PC-3 (cell line): ENCODE measurements around the gene RGS3. TPM values are rescaled to one million over a fixed set of nuclear protein-coding genes. Genes with fewer than 3 reads are reported as not detected.

Experiments
- ATAC-seq: fragments of 200-7000 bp; cut with Tn5 transposase; 2 replicates; pipeline ENCODE4 v1.9.1; 2020; ENCODE audit warnings: mild to moderate bottlenecking, moderate library complexity
- BruUV-seq: library from RNA; stranded (reverse); fragments of 400-500 nt; replicated peaks from 2 replicates; lab custom pipeline; 2021; lab: Mats Ljungman, UMichigan
- CTCF ChIA-PET: fragments of 300-600 bp; sonication (Branson Sonifier 250); formaldehyde crosslinking; loops from one replicate; lab custom pipeline; 2022; ENCODE audit warnings: antibody characterized with exemption; lab: Charles Lee
- POLR2A ChIA-PET: fragments of 300-600 bp; sonication (Branson Sonifier 250); formaldehyde crosslinking; loops from one replicate; lab custom pipeline; 2022; ENCODE audit warnings: antibody characterized with exemption; ENCODE audit not compliant: unreplicated experiment; lab: Charles Lee
- DNase-seq: peaks from one replicate; pipeline ENCODE4 v3.0.0-alpha.2; 2015
- H2AFZ ChIP-seq: fragments of 300-600 bp; sonication (generic); 2 replicates; pipeline ENCODE4 v1.6.0; 2016; ENCODE audit warnings: antibody characterized with exemption, low read length
- H3F3A ChIP-seq: fragments of 300-600 bp; sonication (generic); one replicate; pipeline ENCODE4 v1.6.0; 2017; ENCODE audit warnings: antibody characterized with exemption, low read length, control low read depth, mild to moderate bottlenecking; ENCODE audit not compliant: unreplicated experiment
- H3K27ac ChIP-seq: fragments of 300-600 bp; sonication (generic); 2 replicates; pipeline ENCODE4 v1.5.1; 2016; ENCODE audit warnings: mild to moderate bottlenecking, low read length
- H3K27me3 ChIP-seq: fragments of 300-600 bp; sonication (generic); 2 replicates; pipeline ENCODE4 v1.6.1; 2016; ENCODE audit warnings: low read length, mixed read lengths
- H3K36me3 ChIP-seq: fragments of 300-600 bp; sonication (generic); 2 replicates; pipeline ENCODE4 v1.6.1; 2016; ENCODE audit warnings: low read depth, mixed run types, low read length, mixed read lengths
- H3K4me1 ChIP-seq: fragments of 300-600 bp; sonication (generic); 2 replicates; pipeline ENCODE4 v1.5.1; 2016; ENCODE audit warnings: low read length; ENCODE audit not compliant: insufficient read depth
- H3K4me2 ChIP-seq: fragments of 300-600 bp; sonication (generic); 2 replicates; pipeline ENCODE4 v1.6.0; 2016; ENCODE audit warnings: low read length
- H3K4me3 ChIP-seq: fragments of 300-600 bp; sonication (generic); 2 replicates; pipeline ENCODE4 v1.5.1; 2016; ENCODE audit warnings: mild to moderate bottlenecking, low read length, mixed read lengths
- H3K79me2 ChIP-seq: fragments of 300-600 bp; sonication (generic); 2 replicates; pipeline ENCODE4 v1.6.1; 2017; ENCODE audit warnings: low read length, mixed read lengths
- H3K9ac ChIP-seq: fragments of 300-600 bp; sonication (generic); 2 replicates; pipeline ENCODE4 v1.6.0; 2016; ENCODE audit warnings: mild to moderate bottlenecking, low read length
- H3K9me2 ChIP-seq: fragments of 300-600 bp; sonication (generic); replicated peaks from 2 replicates; pipeline ENCODE4 v1.6.1; 2016; ENCODE audit warnings: mixed run types, low read length, mixed read lengths
- H3K9me3 ChIP-seq: fragments of 300-600 bp; sonication (generic); 2 replicates; pipeline ENCODE4 v1.6.1; 2016; ENCODE audit warnings: low read length, mixed read lengths
- H4K20me1 ChIP-seq: fragments of 300-600 bp; sonication (generic); 2 replicates; pipeline ENCODE4 v1.6.1; 2016; ENCODE audit warnings: low read length, mixed read lengths
- EZH2 ChIP-seq: fragments of 300-600 bp; sonication (generic); IDR thresholded peaks from one replicate; pipeline ENCODE4 v1.6.1; 2017; ENCODE audit warnings: antibody characterized with exemption, mild to moderate bottlenecking, low read length; ENCODE audit not compliant: unreplicated experiment
- EZH2phosphoT487 ChIP-seq: fragments of 300-600 bp; sonication (generic); IDR thresholded peaks from 2 replicates; pipeline ENCODE4 v1.6.1; 2018; ENCODE audit warnings: mild to moderate bottlenecking, antibody characterized with exemption, low read length, borderline replicate concordance
- intact Hi-C: fragments of 100-400 bp; cut with micrococcal nuclease; formaldehyde crosslinking; loops from 2 replicates; pipeline ENCODE4 v1.9.0; 2023
- total RNA-seq: library from RNA; depleted of rRNA; stranded (reverse); fragments of >200 nt; gene quantifications from 2 replicates; pipeline ENCODE4 v1.2.3, GENCODE V29; 2014
- TF ChIP-seq, protein P1 (sequence below): fragments of 300-600 bp; sonication (generic); conservative IDR thresholded peaks from 2 replicates; pipeline ENCODE4 v1.5.1; 2017; ENCODE audit warnings: antibody characterized with exemption, low read depth, mild to moderate bottlenecking, low read length

RGS3 gene
- total RNA-seq, 1 experiment from 2014 or later = 26.3 TPM

- Histone ChIP-seq H3K9ac (no peak overlapping the region), H2AFZ (no peak overlapping the region), H3K27me3 (no peaks in the 10 kb centered on the region), H3K4me1 (no peaks in the 10 kb centered on the region), H3K9me3 (no peaks in the 10 kb centered on the region), H3K4me3 (no peak overlapping the region), H3K9me2 (no peaks in the 10 kb centered on the region), H3K79me2 (no peaks in the 10 kb centered on the region), H3K36me3 (no peaks in the 10 kb centered on the region), H4K20me1 (no peaks in the 10 kb centered on the region), H3K27ac (no peak overlapping the region), H3F3A (no peaks in the 10 kb centered on the region), H3K4me2 (no peak overlapping the region)
- intact Hi-C loops = no loop called here
- POLR2A ChIA-PET = no interaction called here
- ATAC-seq (no peak), DNase-seq (no peak)
- CTCF ChIA-PET = no interaction called here
- no TSS peak for BruUV-seq
- TF ChIP-seq EZH2 (no peak), EZH2phosphoT487 (no peak)
- TF ChIP-seq, protein P1, sequence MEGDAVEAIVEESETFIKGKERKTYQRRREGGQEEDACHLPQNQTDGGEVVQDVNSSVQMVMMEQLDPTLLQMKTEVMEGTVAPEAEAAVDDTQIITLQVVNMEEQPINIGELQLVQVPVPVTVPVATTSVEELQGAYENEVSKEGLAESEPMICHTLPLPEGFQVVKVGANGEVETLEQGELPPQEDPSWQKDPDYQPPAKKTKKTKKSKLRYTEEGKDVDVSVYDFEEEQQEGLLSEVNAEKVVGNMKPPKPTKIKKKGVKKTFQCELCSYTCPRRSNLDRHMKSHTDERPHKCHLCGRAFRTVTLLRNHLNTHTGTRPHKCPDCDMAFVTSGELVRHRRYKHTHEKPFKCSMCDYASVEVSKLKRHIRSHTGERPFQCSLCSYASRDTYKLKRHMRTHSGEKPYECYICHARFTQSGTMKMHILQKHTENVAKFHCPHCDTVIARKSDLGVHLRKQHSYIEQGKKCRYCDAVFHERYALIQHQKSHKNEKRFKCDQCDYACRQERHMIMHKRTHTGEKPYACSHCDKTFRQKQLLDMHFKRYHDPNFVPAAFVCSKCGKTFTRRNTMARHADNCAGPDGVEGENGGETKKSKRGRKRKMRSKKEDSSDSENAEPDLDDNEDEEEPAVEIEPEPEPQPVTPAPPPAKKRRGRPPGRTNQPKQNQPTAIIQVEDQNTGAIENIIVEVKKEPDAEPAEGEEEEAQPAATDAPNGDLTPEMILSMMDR = no peak
Measured at GRCh38 chr9:113636165-113636564, 172.6 kb downstream of the RGS3 start.

GRCh38 chr9:113636693-113637092 is 173.2 kb downstream of the RGS3 start:
- BruUV-seq = no TSS peak
- Histone ChIP-seq H3K27me3 (no peaks in the 10 kb centered on the region), H3K36me3 (no peaks in the 10 kb centered on the region), H4K20me1 (no peaks in the 10 kb centered on the region), H3K79me2 (no peaks in the 10 kb centered on the region), H3K9me2 (no peaks in the 10 kb centered on the region), H3K27ac (no peak overlapping the region), H3F3A (no peaks in the 10 kb centered on the region), H3K9me3 (no peaks in the 10 kb centered on the region), H3K4me3 (no peak overlapping the region), H3K9ac (no peak overlapping the region), H3K4me1 (no peaks in the 10 kb centered on the region), H3K4me2 (no peak overlapping the region), H2AFZ (no peak overlapping the region)
- ATAC-seq (no peak), DNase-seq (no peak)
- TF ChIP-seq, protein P1 = no peak
- no peak for TF ChIP-seq EZH2phosphoT487
- TF ChIP-seq EZH2 = no peak
- CTCF ChIA-PET = no interaction called here
- POLR2A ChIA-PET = no interaction called here
- intact Hi-C loops = no loop called here

GRCh38 chr9:113638490-113638889 is 175.0 kb downstream of the RGS3 start:
- H3K4me2 ChIP-seq = no peak overlapping the region
- intact Hi-C loops = no loop called here
- ChIA-PET POLR2A (no interaction called here), CTCF (no interaction called here)
- no peak for DNase-seq
- no peaks in the 10 kb centered on the region for H3K4me1 ChIP-seq
- H3K27ac ChIP-seq = no peak overlapping the region
- H3F3A ChIP-seq = no peaks in the 10 kb centered on the region
- no peaks in the 10 kb centered on the region for H3K27me3 ChIP-seq
- H2AFZ ChIP-seq = no peak overlapping the region
- no peaks in the 10 kb centered on the region for H3K36me3 ChIP-seq
- no TSS peak for BruUV-seq
- no peak overlapping the region for H3K4me3 ChIP-seq
- H3K9ac ChIP-seq = no peak overlapping the region
- no peaks in the 10 kb centered on the region for H3K9me3 ChIP-seq
- no peak for ATAC-seq
- TF ChIP-seq, protein P1 = no peak
- TF ChIP-seq EZH2phosphoT487 (no peak), EZH2 (no peak)
- no peaks in the 10 kb centered on the region for H3K79me2 ChIP-seq
- H3K9me2 ChIP-seq = no peaks in the 10 kb centered on the region
- no peaks in the 10 kb centered on the region for H4K20me1 ChIP-seq
